Stomach (tissue), 9 donors: ENCODE measurements around the gene BICD2. TPM values are rescaled to one million over a fixed set of nuclear protein-coding genes. Genes with fewer than 3 reads are reported as not detected.

Experiments used
- DNase-seq, 2 donors: peaks; one replicate each; pipeline versions ENCODE4 v3.0.0 to v3.0.0-alpha.2; 2013 to 2019
- H3K27ac ChIP-seq, 5 donors: fragments of 200-600 bp in 4 of 5; sonication (generic) in 4 of 5; one replicate each; pipeline ENCODE4 v1.5.1; 2013 to 2019; ENCODE audit warnings: mild to moderate bottlenecking in 1 of 5, moderate library complexity in 1 of 5
- H3K27me3 ChIP-seq, 3 donors: fragments of 200-600 bp; sonication (generic); one replicate each; pipeline ENCODE4 v1.5.1; 2017 to 2019; ENCODE audit warnings: mixed run types in 1 of 3
- H3K36me3 ChIP-seq, 4 donors: fragments of 200-600 bp; sonication (generic); 1 replicate in 3 of 4; 2 replicates in 1 of 4; pipeline ENCODE4 v1.5.1; 2016 to 2019
- H3K4me1 ChIP-seq, 4 donors: fragments of 200-600 bp; sonication (generic); one replicate each; pipeline ENCODE4 v1.5.1; 2016 to 2019
- H3K4me3 ChIP-seq, 4 donors: fragments of 200-600 bp; sonication (generic) in 3 of 4; one replicate each; pipeline ENCODE4 v1.5.1; 2016 to 2019; ENCODE audit warnings: mild to moderate bottlenecking in 1 of 4
- H3K9me3 ChIP-seq, 4 donors: fragments of 200-600 bp; sonication (generic); one replicate each; pipeline ENCODE4 v1.5.1; 2016 to 2019
- CTCF ChIP-seq, 7 experiments: fragments of 450-650 bp in 4 of 7; fragments of 200-600 bp in 3 of 7; sonication (generic) in 3 of 7; IDR thresholded peaks; one replicate each; pipeline ENCODE4 v1.5.1; 2016 to 2019; ENCODE audit warnings: antibody characterized with exemption in 7 of 7, control low read depth in 2 of 7, mild to moderate bottlenecking in 1 of 7
- EP300 ChIP-seq: sonication (generic); formaldehyde crosslinking; IDR thresholded peaks from one replicate; pipeline ENCODE4 v1.6.1; 2017; ENCODE audit warnings: antibody characterized with exemption
- POLR2A ChIP-seq, 4 donors: fragments of 450-650 bp; IDR thresholded peaks; one replicate each; pipeline ENCODE4 v1.6.1; 2016; ENCODE audit warnings: antibody characterized with exemption in 4 of 4, control low read depth in 2 of 4, mild to moderate bottlenecking in 1 of 4, moderate library complexity in 1 of 4
- POLR2AphosphoS5 ChIP-seq, 3 donors: sonication (generic); formaldehyde crosslinking; IDR thresholded peaks; one replicate each; pipeline ENCODE4 v1.6.1; 2016; ENCODE audit warnings: antibody characterized with exemption in 3 of 3
- WGBS, 5 donors: extraction: QIAGEN DNeasy Blood & Tissue Kit in 3 of 5; methylation state at CpG; one replicate each; pipeline versions ENCODE4 v1.1.5 to v1.1.7; 2013 to 2018; 5-methylcytosine and 5-hydroxymethylcytosine counted together
- intact Hi-C: fragments of 100-400 bp; cut with DNase I; formaldehyde crosslinking; loops from one replicate; pipeline ENCODE4 v1.15.1; 2023; ENCODE audit warnings: low total_unique reads
- polyA plus RNA-seq, 3 donors: library from polyadenylated mRNA; stranded (reverse); fragments of 200-250 nt; gene quantifications; one replicate each; pipeline ENCODE4 v1.2.3, GENCODE V29; 2013
- total RNA-seq, 5 donors: library from RNA; depleted of rRNA; stranded (reverse); fragments of >200 nt; gene quantifications; one replicate each; pipeline versions ENCODE4 v1.1.0 to v1.2.3, GENCODE V29; 2014 to 2016
- donor health status: healthy with polysubstance abuse.
- donor health status: Bipolar disorder and iron deficiency.
- donor health status: healthy.

BICD2 gene
- total and polyA plus RNA-seq, 8 donors: 5.9 to 32.6 (median 16.4) TPM

- intact Hi-C loops: no loop called here
- Histone ChIP-seq H3K27me3 (no peaks in the 10 kb centered on the region), H3K9me3 (no peaks in the 10 kb centered on the region), H3K4me3 (no peak overlapping the region), H3K27ac (peak overlapping the region in 1 of 5 donors; percentile 47), H3K36me3 (peaks cover 49 to 80% (median 77%) of the 10 kb centered on the region in 4 donors), H3K4me1 (peaks cover 0 to 10% (median 7%) of the 10 kb centered on the region in 4 donors)
- TF ChIP-seq POLR2AphosphoS5 (IDR thresholded peaks at IDR 0.05) (no peak), CTCF (IDR thresholded peaks at IDR 0.05) (no peak), POLR2A (IDR thresholded peaks at IDR 0.05) (no peak), EP300 (no peak)
- WGBS, 5 donors: 65 to 74% (median 73%) methylated on average over 6 of the region's 6 CpGs
- DNase-seq: no peak
Measured at GRCh38 chr9:92711844-92712243, 52.8 kb downstream of the BICD2 start.

GRCh38 chr9:92711146-92711545 lies 53.5 kb downstream of the BICD2 start:
- TF ChIP-seq EP300: no peak
- TF ChIP-seq CTCF (IDR thresholded peaks at IDR 0.05): no peak
- Histone ChIP-seq H3K4me1 (peaks cover 0 to 5% (median 4%) of the 10 kb centered on the region in 4 donors), H3K36me3 (peaks cover 47 to 74% (median 73%) of the 10 kb centered on the region in 4 donors), H3K9me3 (no peaks in the 10 kb centered on the region), H3K27me3 (no peaks in the 10 kb centered on the region), H3K27ac (no peak overlapping the region), H3K4me3 (no peak overlapping the region)
- 52 to 77% (median 63%) methylated on average over 2 of the region's 2 CpGs for WGBS, 5 donors
- DNase-seq: no peak
- intact Hi-C loops: no loop called here

GRCh38 chr9:92710368-92710767 lies 54.3 kb downstream of the BICD2 start:
- H3K9me3 ChIP-seq: no peaks in the 10 kb centered on the region
- H3K36me3 ChIP-seq: peaks cover 40 to 66% (median 65%) of the 10 kb centered on the region in 4 donors
- whole genome bisulfite sequencing, 5 donors: 83 to 91% (median 89%) methylated on average over 3 of the region's 3 CpGs
- DNase-seq: no peak
- no peak for TF ChIP-seq CTCF (IDR thresholded peaks at IDR 0.05)
- no peak for TF ChIP-seq POLR2A (IDR thresholded peaks at IDR 0.05)
- TF ChIP-seq POLR2AphosphoS5 (IDR thresholded peaks at IDR 0.05): no peak
- TF ChIP-seq EP300: no peak
- no peak overlapping the region for H3K27ac ChIP-seq
- H3K4me1 ChIP-seq: peaks cover 0 to 5% (median 0%) of the 10 kb centered on the region in 4 donors
- intact Hi-C loops: no loop called here
- no peak overlapping the region for H3K4me3 ChIP-seq
- no peaks in the 10 kb centered on the region for H3K27me3 ChIP-seq

GRCh38 chr9:92709954-92710353 lies 54.7 kb downstream of the BICD2 start:
- WGBS, 5 donors: 90 to 98% (median 95%) methylated on average over 2 to 3 of the region's 3 CpGs
- no peak for DNase-seq
- H3K4me3 ChIP-seq: no peak overlapping the region
- TF ChIP-seq POLR2A (IDR thresholded peaks at IDR 0.05) (no peak), CTCF (IDR thresholded peaks at IDR 0.05) (no peak), EP300 (no peak), POLR2AphosphoS5 (IDR thresholded peaks at IDR 0.05) (no peak)
- H3K27me3 ChIP-seq: no peaks in the 10 kb centered on the region
- H3K4me1 ChIP-seq: peaks cover 0 to 5% (median 0%) of the 10 kb centered on the region in 4 donors
- no peak overlapping the region for H3K27ac ChIP-seq
- peaks cover 35 to 62% (median 61%) of the 10 kb centered on the region in 4 donors for H3K36me3 ChIP-seq
- intact Hi-C loops: no loop called here
- H3K9me3 ChIP-seq: no peaks in the 10 kb centered on the region
